Tibial nerve (tissue), 3 donors: Measurements from ENCODE around the gene OMD.

Experiments
- CTCF ChIP-seq, 5 experiments: fragments of 200-600 bp in 3 of 5; fragments of 450-650 bp in 2 of 5; sonication (generic) in 3 of 5; IDR thresholded peaks; one replicate each; pipeline ENCODE4 v1.5.1; 2016 to 2019; ENCODE audit warnings: antibody characterized with exemption in 5 of 5, mild to moderate bottlenecking in 3 of 5, moderate library complexity in 2 of 5
- POLR2A ChIP-seq, 2 donors: fragments of 450-650 bp; IDR thresholded peaks; one replicate each; pipeline ENCODE4 v1.6.1; 2017; ENCODE audit warnings: antibody characterized with exemption in 2 of 2, mild to moderate bottlenecking in 2 of 2, moderate library complexity in 2 of 2

- TF ChIP-seq CTCF (IDR thresholded peaks at IDR 0.05) (no peak), POLR2A (IDR thresholded peaks at IDR 0.05) (no peak)
Observed at GRCh38 chr9:92385001-92385400, 39.3 kb downstream of the OMD start.
